Measurements from ENCODE around the gene GUCY1A1. TPM values are rescaled to one million over a fixed set of nuclear protein-coding genes. Genes with fewer than 3 reads are reported as not detected.

GUCY1A1 gene
- total RNA-seq, 2 experiments from 2014 or later = not detected

GRCh38 chr4:155692361-155692760 lies 25.7 kb downstream of the GUCY1A1 start:
- H3K27me3 ChIP-seq (ENCODE audit: control insufficient read depth in 1 of 2, insufficient read depth in 2 of 2, low read length in 2 of 2) = no peaks in the 10 kb centered on the region
- DNase-seq = no peak
- intact Hi-C loops (cut with DNase I, micrococcal nuclease) = no loop called here

GRCh38 chr4:155693015-155693663 lies 26.5 kb downstream of the GUCY1A1 start:
- H3K27me3 Mint-ChIP-seq = no peaks in the 10 kb centered on the region
- no peaks in the 10 kb centered on the region for H3K4me1 Mint-ChIP-seq (ENCODE audit: low read depth)
- CTCF ChIA-PET = no interaction called here
- Histone ChIP-seq H3K4me3 (ENCODE audit: low read length) (no peak overlapping the region), H3K9me3 (ENCODE audit: control insufficient read depth in 1 of 2, insufficient read depth in 1 of 2, low read length in 2 of 2) (no peaks in the 10 kb centered on the region), H3K27me3 (ENCODE audit: control insufficient read depth in 1 of 2, insufficient read depth in 2 of 2, low read length in 2 of 2) (no peaks in the 10 kb centered on the region), H3K4me1 (ENCODE audit: insufficient read depth, low read length) (no peaks in the 10 kb centered on the region), H3K27ac (ENCODE audit: low read depth in 1 of 2, low read length in 2 of 2) (no peak overlapping the region), H3K36me3 (ENCODE audit: insufficient read depth, low read length) (no peaks in the 10 kb centered on the region)
- POLR2A ChIA-PET = no interaction called here
- no peak for TF ChIP-seq CTCF (IDR thresholded peaks at IDR 0.05)
- DNase-seq = no peak
- no peak overlapping the region for H3K4me3 Mint-ChIP-seq
- no peaks in the 10 kb centered on the region for H3K36me3 Mint-ChIP-seq (ENCODE audit: low read depth)
- intact Hi-C loops (cut with DNase I, micrococcal nuclease) = no loop called here
- H3K9me3 Mint-ChIP-seq = peaks cover 3% of the 10 kb centered on the region
- no peak overlapping the region for H3K27ac Mint-ChIP-seq
- ATAC-seq (ENCODE audit: poor library complexity) = no peak

More at GRCh38 chr4:155692361-155692760, 25.7 kb downstream of the GUCY1A1 start:
- no peak overlapping the region for H3K27ac ChIP-seq (ENCODE audit: low read depth in 1 of 2, low read length in 2 of 2)
- no peak overlapping the region for H3K27ac Mint-ChIP-seq
- CTCF ChIA-PET = no interaction called here
- no peaks in the 10 kb centered on the region for H3K36me3 ChIP-seq (ENCODE audit: insufficient read depth, low read length)
- no peaks in the 10 kb centered on the region for H3K9me3 ChIP-seq (ENCODE audit: control insufficient read depth in 1 of 2, insufficient read depth in 1 of 2, low read length in 2 of 2)
- no peak overlapping the region for H3K4me3 ChIP-seq (ENCODE audit: low read length)
- peaks cover 3% of the 10 kb centered on the region for H3K9me3 Mint-ChIP-seq
- no peaks in the 10 kb centered on the region for H3K4me1 Mint-ChIP-seq (ENCODE audit: low read depth)
- H3K27me3 Mint-ChIP-seq = no peaks in the 10 kb centered on the region
- H3K4me3 Mint-ChIP-seq = no peak overlapping the region
- no peaks in the 10 kb centered on the region for H3K36me3 Mint-ChIP-seq (ENCODE audit: low read depth)
- POLR2A ChIA-PET = no interaction called here
- no peaks in the 10 kb centered on the region for H3K4me1 ChIP-seq (ENCODE audit: insufficient read depth, low read length)
- ATAC-seq (ENCODE audit: poor library complexity) = no peak
- no peak for TF ChIP-seq CTCF (IDR thresholded peaks at IDR 0.05)

- no peaks in the 10 kb centered on the region for H3K4me1 ChIP-seq (ENCODE audit: insufficient read depth, low read length)
- DNase-seq (no peak), ATAC-seq (ENCODE audit: poor library complexity) (no peak)
- H3K27ac ChIP-seq (ENCODE audit: low read depth in 1 of 2, low read length in 2 of 2) = no peak overlapping the region
- Mint-ChIP-seq H3K4me3 (no peak overlapping the region), H3K4me1 (ENCODE audit: low read depth) (no peaks in the 10 kb centered on the region), H3K36me3 (ENCODE audit: low read depth) (no peaks in the 10 kb centered on the region), H3K27ac (no peak overlapping the region), H3K9me3 (peaks cover 3% of the 10 kb centered on the region), H3K27me3 (no peaks in the 10 kb centered on the region)
- ChIA-PET CTCF (no interaction called here), POLR2A (no interaction called here)
- H3K36me3 ChIP-seq (ENCODE audit: insufficient read depth, low read length) = no peaks in the 10 kb centered on the region
- no peak for TF ChIP-seq CTCF (IDR thresholded peaks at IDR 0.05)
- H3K4me3 ChIP-seq (ENCODE audit: low read length) = no peak overlapping the region
- no peaks in the 10 kb centered on the region for H3K9me3 ChIP-seq (ENCODE audit: control insufficient read depth in 1 of 2, insufficient read depth in 1 of 2, low read length in 2 of 2)
- intact Hi-C loops (cut with DNase I, micrococcal nuclease) = no loop called here
- no peaks in the 10 kb centered on the region for H3K27me3 ChIP-seq (ENCODE audit: control insufficient read depth in 1 of 2, insufficient read depth in 2 of 2, low read length in 2 of 2)
Observed at GRCh38 chr4:155694100-155694785, 27.6 kb downstream of the GUCY1A1 start.

Data from CD4-positive, alpha-beta T cell (primary cell).